NCI-H2081 treated with DMSO at 0.1 percent for 48 hours (cell line): ENCODE measurements around the gene NRDC.
"Not testable (repeated sequence)": the region's sequence is repeated elsewhere in the genome, so short reads cannot be mapped to it uniquely, and the experiment has no call there.

Experiments used
- DNase-seq: peaks from one replicate; lab custom pipeline; 2025; lab: John Stamatoyannopoulos, UW

The NRDC gene

DNA sequence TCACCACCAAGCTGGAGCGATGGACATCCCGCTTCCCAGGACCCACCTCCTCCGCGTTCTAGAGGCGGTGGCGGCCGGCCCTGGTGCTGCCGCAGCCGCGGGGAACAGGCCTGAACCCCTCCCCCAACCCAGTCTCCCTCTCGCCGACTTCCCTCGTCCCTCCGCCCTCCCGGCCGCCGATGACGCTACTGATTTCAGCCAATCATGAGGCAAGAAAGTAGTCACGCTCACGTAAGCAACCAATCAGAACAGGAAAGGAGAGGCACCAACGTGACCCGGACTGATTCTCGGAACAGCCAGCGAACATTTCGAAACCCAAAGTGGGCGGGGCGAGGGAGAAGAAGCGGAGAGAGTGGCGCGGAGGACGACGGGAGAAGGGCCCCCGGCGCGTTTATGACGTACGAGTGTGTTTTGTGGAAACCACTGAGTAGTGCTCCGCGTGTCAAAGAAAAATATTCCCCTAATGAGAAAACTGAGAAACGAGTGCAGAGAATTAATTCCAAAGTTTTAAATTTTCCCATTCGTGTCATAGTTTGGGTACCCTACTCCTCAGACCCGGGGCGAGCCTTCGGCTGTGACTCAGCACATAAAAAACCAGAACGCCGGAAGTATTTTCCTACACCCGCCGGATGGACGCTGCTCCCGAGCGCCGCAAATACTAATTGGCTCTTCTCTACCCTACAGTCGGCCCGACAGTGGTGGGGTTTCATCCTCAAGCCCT is at the start of gene NRDC:
Gene NRDC (minus strand): TSS at position 112 of the 721 bp plus-strand sequence. CDS start 112 bp downstream, outside the sequence.
- DNase-seq: peak; percentile 100

GRCh38 chr1:51927029-51927428 is 48.5 kb upstream of the NRDC start:
- DNase-seq: no peak

GRCh38 chr1:51926171-51926812 is 47.8 kb upstream of the NRDC start:
- DNase-seq: no peak

DNA sequence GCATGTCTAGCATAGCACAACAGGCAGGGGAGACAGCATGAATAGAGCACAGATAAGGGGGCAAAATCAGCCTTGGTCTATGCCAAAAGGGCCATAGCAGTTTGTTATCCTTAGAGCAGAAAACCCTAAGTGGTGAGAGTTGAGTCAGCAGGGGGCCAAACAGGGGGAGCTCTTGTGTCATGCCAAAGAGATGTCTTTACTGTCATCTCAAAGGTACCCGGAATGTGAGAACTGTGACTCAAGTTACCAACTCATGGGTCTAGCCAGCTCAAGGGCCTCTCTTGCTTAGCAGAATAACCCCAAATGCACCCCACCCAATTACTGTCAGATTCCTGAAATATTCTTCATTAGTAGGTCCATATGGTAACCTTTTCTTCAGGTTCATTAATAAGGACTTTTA is 45.9 kb upstream of the NRDC start:
- no peak for DNase-seq

DNA sequence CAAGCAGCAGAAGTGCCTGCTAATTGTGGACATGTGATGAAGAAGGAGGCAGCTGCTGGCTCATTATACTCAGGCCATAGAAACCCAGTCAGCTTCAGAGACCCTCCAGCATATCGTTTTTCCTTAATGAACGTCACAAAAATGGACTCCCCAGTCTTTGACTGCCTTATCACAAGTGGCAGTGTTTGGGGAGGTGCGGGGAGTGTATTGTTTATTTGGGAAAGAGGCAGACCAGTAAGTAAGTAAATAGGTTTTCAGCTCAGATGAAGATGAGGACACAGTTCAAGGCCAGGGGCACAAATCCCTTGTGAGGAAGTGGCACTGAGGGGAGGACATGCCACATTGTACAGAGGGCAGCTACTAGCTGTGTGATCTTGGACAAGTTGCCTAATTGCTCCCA is 43.5 kb upstream of the NRDC start:
- DNase-seq: no peak

DNA sequence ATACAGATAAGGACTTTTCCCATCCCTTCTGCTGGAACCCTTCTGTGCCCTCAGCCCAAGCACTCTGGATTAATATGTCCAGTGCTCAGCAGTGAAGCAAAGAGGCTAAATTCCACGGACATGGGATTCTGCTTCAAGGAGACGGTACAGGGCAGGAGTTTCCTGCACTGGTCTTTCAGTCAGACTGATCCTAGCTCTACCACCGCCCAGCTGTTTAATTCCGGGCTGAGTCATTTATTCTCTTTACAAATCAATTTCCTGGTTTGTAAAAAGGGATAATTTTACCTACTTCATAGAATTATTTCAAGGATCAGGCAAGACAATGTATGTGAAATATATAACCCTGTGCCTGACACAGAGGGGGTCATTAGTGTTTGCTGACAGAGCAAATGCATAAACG is 41.6 kb upstream of the NRDC start:
- no peak for DNase-seq

GRCh38 chr1:51919684-51920083 is 41.2 kb upstream of the NRDC start:
- no peak for DNase-seq

GRCh38 chr1:51916587-51917405 is 38.3 kb upstream of the NRDC start:
- DNase-seq: no peak

GRCh38 chr1:51915951-51916350 is 37.4 kb upstream of the NRDC start:
- DNase-seq: no peak

GRCh38 chr1:51912881-51913280 is 34.4 kb upstream of the NRDC start:
- DNase-seq: no peak

DNA sequence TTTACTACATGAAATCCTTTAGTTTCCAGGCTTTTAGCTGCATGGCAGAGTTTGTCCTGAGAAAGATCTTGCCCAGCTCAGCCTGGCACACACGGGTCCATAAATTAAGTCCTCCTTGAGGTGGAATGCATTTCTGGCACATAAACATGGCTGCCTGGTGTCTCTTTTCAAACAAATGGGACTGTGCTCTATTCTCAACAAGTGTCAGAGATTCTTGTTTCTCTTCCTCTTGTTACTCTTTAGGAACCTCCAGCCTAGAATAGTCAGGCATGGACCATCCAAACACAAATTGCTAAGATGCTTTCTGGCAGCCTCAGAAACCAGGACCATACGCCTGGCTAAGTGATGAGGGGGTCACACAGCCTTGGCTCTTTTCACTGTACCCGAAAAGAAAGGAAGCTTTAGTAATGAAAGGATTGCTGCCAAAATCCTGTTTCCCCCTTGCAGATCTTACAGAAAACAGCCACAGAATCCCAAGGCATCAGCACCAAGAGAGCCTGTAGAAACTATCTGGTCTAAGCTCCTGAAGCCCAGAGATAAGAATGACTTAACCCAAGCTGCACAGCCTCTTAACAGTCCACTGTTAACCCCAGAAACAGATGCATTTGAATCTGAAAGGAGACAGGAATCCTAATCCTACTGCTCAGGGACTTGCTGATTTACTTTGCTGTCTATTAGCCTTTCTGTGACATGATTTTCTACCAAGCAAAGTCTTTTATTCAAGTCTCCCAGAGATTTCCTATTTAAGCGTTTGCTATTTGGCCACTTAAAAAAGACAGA is 31.9 kb upstream of the NRDC start:
- DNase-seq: no peak

GRCh38 chr1:51908499-51908898 is 30.0 kb upstream of the NRDC start:
- no peak for DNase-seq

- DNase-seq: no peak
These were observed 28.7 kb upstream of the NRDC start for GRCh38 chr1:51907079-51907702.

GRCh38 chr1:51906306-51907078 is 28.0 kb upstream of the NRDC start:
- no peak for DNase-seq

DNA sequence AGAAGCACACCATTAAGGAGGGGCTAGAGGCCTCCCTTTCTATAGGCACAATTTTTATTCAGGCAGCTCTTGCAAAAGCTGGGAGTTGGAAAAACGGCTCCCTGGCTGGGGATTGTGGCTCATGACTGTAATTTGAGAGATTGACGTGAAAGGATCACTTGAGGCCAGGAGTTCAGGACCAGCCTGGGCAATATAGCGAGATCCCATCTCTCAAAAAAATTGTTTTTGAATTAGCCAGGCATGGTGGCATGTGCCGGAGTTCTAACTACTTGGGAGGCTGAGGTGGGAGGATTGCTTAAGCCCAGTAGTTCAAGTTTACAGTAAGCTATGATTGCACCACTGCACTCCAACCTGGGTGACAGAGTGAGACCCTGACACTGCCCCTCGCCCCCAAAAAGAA is 23.9 kb upstream of the NRDC start:
- no peak for DNase-seq

GRCh38 chr1:51901151-51901550 is 22.6 kb upstream of the NRDC start:
- DNase-seq: no peak

- DNase-seq: no peak
These were observed 20.5 kb upstream of the NRDC start for GRCh38 chr1:51899022-51899421.

GRCh38 chr1:51898090-51898734 is 19.7 kb upstream of the NRDC start:
- DNase-seq: no peak

DNA sequence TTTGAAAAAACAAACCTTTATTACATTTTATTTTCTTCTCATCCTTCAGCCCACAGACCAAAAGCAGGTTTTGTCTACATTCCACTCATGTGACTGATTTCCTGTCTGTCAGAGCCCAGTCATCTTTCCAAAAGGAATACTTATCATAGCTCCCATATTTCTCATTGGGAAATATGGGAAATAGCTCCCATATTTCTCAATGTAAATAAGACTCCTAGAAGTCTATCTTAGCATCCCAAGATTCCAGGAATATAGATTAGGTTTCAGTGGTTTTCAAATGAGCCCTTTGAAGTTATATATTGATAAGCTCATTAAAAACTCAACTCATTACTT is 19.1 kb upstream of the NRDC start:
- no peak for DNase-seq

DNA sequence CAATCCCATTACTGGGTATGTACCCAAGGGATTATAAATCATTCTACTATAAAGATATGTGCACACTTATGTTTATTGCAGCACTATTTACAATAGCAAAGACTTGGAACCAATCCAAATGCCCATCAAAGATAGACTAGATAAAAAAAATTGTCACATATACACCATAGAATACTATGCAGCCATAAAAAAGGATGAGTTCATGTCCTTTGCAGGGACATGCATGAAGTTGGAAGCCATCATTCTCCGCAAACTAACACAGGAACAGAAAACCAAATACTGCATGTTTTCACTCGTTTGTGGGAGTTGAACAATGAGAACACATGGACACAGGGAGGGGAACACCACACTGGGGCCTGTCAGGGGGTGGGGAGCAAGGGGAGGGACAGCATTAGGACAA is 16.2 kb upstream of the NRDC start:
- not testable (repeated sequence) for DNase-seq

GRCh38 chr1:51878308-51878615 is 265 bp downstream of the NRDC start:
- DNase-seq: no peak
